ENCODE measurements around the gene FGF21. TPM values are rescaled to one million over a fixed set of nuclear protein-coding genes. Genes with fewer than 3 reads are reported as not detected.

Gene FGF21
- polyA plus RNA-seq, 2 of the 4 experiments (the other 2 are of a cell fraction): 0.06 TPM; not detected in 1

DNA sequence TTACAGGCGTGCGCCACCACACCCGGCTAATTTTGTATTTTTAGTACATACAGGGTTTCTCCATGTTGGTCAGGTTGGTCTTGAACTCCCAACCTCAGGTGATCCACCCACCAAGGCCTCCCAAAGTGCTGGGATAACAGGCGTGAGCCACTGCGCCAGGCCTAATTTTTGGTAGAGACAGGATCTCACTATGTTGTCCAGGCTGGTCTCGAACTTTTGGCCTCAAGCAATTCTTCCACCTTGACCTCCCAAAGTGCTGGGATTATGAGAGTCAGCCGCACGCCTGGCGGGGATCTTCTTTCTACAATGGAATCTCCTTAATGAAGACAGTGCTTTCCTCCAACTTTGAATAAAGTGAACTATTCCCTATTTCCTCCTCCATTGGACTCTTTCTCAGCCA, 20.7 kb upstream of the FGF21 start:
- peak overlapping the region; percentile 77 to 81; a peak in 3 of 6 replicates for H3K27ac ChIP-seq
- peak overlapping the region; percentile 49 for H3K4me3 ChIP-seq
- no peak for DNase-seq (ENCODE audit: low read depth in 1 of 2, low spot score in 1 of 2)
- ChIA-PET POLR2A (interaction anchor here (2.4 kb wide), 1 partner anchor 14 kb away, joined by 5 read pairs; no protein-coding TSS in a partner anchor), CTCF (interaction anchor here (0.6 to 5.4 kb wide), 11 partner anchors 8 to 238 kb away, joined by 3 to 69 read pairs (median 4); partner anchors contain the start of genes CA11, HSD17B14 and IZUMO1)
- ATAC-seq: no peak
- no peak for FAIRE-seq
- H3K4me1 ChIP-seq: peaks cover 11% of the 10 kb centered on the region
- TF ChIP-seq, protein P1, sequence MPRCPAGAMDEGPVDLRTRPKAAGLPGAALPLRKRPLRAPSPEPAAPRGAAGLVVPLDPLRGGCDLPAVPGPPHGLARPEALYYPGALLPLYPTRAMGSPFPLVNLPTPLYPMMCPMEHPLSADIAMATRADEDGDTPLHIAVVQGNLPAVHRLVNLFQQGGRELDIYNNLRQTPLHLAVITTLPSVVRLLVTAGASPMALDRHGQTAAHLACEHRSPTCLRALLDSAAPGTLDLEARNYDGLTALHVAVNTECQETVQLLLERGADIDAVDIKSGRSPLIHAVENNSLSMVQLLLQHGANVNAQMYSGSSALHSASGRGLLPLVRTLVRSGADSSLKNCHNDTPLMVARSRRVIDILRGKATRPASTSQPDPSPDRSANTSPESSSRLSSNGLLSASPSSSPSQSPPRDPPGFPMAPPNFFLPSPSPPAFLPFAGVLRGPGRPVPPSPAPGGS (IDR thresholded peaks at IDR 0.05): no peak
- TF ChIP-seq HOXA7 (CRISPR knock-in tag; IDR thresholded peaks at IDR 0.05) (no peak), PHF8 (IDR thresholded peaks at IDR 0.05; ENCODE audit: borderline replicate concordance, low read depth) (no peak), HEYL (CRISPR knock-in tag; IDR thresholded peaks at IDR 0.05) (no peak), CBX2 (IDR thresholded peaks at IDR 0.05; ENCODE audit: borderline replicate concordance, low read depth) (no peak), HOXB5 (CRISPR knock-in tag; IDR thresholded peaks at IDR 0.05) (no peak), TFCP2L1 (CRISPR knock-in tag; IDR thresholded peaks at IDR 0.05) (no peak), HDAC2 (IDR thresholded peaks at IDR 0.05) (no peak), JUNB (IDR thresholded peaks at IDR 0.05) (no peak)
- TF ChIP-seq, protein P2, sequence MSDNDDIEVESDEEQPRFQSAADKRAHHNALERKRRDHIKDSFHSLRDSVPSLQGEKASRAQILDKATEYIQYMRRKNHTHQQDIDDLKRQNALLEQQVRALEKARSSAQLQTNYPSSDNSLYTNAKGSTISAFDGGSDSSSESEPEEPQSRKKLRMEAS (IDR thresholded peaks at IDR 0.05): no peak
- TF ChIP-seq, protein P3, sequence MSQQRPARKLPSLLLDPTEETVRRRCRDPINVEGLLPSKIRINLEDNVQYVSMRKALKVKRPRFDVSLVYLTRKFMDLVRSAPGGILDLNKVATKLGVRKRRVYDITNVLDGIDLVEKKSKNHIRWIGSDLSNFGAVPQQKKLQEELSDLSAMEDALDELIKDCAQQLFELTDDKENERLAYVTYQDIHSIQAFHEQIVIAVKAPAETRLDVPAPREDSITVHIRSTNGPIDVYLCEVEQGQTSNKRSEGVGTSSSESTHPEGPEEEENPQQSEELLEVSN (IDR thresholded peaks at IDR 0.05; ENCODE audit: borderline replicate concordance, low read depth): no peak
- H3K9me3 ChIP-seq: no peaks in the 10 kb centered on the region
- WGBS (ENCODE audit: missing lambda C conversion rate): 91% methylated on average over 9 of the region's 9 CpGs
- peak overlapping the region; percentile 72 for H3K4me2 ChIP-seq

DNA sequence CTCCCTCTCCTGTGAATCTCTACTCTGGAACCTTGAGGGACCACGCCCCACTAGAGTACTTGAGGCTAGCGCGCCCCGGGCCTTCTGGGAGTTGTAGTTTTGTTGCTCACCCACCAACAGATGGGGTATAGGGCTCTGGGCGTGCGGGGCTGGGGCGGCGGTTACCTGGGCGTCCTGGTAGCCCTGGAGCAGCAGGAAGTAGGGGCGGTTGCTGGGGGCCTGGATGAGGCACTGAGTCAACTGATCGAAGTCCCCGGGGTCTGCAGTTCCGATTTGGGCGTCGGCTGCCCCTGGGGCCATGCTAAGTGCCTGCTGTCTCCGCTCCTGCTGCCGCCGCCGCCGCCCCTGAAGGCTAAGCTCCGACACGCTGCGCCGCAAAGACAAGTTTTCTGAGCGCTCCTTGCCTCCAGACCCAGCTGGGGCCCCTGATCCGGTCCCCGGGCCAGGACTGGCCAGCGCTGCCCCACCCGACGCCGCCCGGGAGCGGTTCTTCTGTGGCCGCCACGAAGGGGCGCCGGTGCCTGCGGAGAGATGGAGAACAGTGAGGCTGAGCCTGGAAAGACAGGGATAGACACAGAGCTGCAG, 20.2 kb upstream of the FGF21 start:
- ChIA-PET POLR2A (interaction anchor here (0.6 to 2.4 kb wide), 2 partner anchors 14 to 60 kb away, joined by 3 to 5 read pairs; no protein-coding TSS in a partner anchor), CTCF (interaction anchor here (0.6 to 5.4 kb wide), 11 partner anchors 8 to 238 kb away, joined by 3 to 69 read pairs (median 4); partner anchors contain the start of genes HSD17B14 and IZUMO1)
- peak; percentile 85 to 95 for DNase-seq (ENCODE audit: low read depth in 1 of 2, low spot score in 1 of 2)
- TF ChIP-seq, protein P4, sequence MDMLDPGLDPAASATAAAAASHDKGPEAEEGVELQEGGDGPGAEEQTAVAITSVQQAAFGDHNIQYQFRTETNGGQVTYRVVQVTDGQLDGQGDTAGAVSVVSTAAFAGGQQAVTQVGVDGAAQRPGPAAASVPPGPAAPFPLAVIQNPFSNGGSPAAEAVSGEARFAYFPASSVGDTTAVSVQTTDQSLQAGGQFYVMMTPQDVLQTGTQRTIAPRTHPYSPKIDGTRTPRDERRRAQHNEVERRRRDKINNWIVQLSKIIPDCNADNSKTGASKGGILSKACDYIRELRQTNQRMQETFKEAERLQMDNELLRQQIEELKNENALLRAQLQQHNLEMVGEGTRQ (IDR thresholded peaks at IDR 0.05): no peak
- TF ChIP-seq HEYL (CRISPR knock-in tag; IDR thresholded peaks at IDR 0.05) (no peak), POLR2A (IDR thresholded peaks at IDR 0.05; ENCODE audit: low read length) (no peak), TFCP2L1 (CRISPR knock-in tag; IDR thresholded peaks at IDR 0.05) (no peak), ZC3H11A (IDR thresholded peaks at IDR 0.05) (no peak), NFE2L2 (conservative IDR thresholded peaks at IDR 0.05; ENCODE audit: low read length) (no peak), RAD21 (conservative IDR thresholded peaks at IDR 0.05 in 1 of 2, IDR thresholded peaks at IDR 0.05 in 1 of 2) (peak; percentile 28 to 35; a peak in 3 of 5 replicates), FOSB (CRISPR knock-in tag; IDR thresholded peaks at IDR 0.05) (no peak), KDM5A (IDR thresholded peaks at IDR 0.05) (no peak), CBX2 (IDR thresholded peaks at IDR 0.05; ENCODE audit: borderline replicate concordance, low read depth) (no peak), NPAS2 (CRISPR knock-in tag; IDR thresholded peaks at IDR 0.05; ENCODE audit: borderline replicate concordance) (no peak), MAFK (IDR thresholded peaks at IDR 0.05; ENCODE audit: partially characterized antibody) (no peak), RFX5 (IDR thresholded peaks at IDR 0.05) (peak; percentile 38; the same call in 1 of the 2 replicates), EHF (CRISPR knock-in tag; IDR thresholded peaks at IDR 0.05) (no peak), KDM1A (IDR thresholded peaks at IDR 0.05; ENCODE audit: low read depth) (no peak), HOXB5 (CRISPR knock-in tag; IDR thresholded peaks at IDR 0.05) (no peak), TP53 (CRISPR knock-in tag; IDR thresholded peaks at IDR 0.05) (no peak), HOXB13 (CRISPR knock-in tag; IDR thresholded peaks at IDR 0.05; ENCODE audit: low read depth) (no peak), MAZ (IDR thresholded peaks at IDR 0.05; ENCODE audit: borderline replicate concordance, low read depth, low read length) (no peak)
- TF ChIP-seq, protein P2 (IDR thresholded peaks at IDR 0.05): peak; percentile 49; the same call in 1 of the 2 replicates
- TF ChIP-seq, protein P5, sequence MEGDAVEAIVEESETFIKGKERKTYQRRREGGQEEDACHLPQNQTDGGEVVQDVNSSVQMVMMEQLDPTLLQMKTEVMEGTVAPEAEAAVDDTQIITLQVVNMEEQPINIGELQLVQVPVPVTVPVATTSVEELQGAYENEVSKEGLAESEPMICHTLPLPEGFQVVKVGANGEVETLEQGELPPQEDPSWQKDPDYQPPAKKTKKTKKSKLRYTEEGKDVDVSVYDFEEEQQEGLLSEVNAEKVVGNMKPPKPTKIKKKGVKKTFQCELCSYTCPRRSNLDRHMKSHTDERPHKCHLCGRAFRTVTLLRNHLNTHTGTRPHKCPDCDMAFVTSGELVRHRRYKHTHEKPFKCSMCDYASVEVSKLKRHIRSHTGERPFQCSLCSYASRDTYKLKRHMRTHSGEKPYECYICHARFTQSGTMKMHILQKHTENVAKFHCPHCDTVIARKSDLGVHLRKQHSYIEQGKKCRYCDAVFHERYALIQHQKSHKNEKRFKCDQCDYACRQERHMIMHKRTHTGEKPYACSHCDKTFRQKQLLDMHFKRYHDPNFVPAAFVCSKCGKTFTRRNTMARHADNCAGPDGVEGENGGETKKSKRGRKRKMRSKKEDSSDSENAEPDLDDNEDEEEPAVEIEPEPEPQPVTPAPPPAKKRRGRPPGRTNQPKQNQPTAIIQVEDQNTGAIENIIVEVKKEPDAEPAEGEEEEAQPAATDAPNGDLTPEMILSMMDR (IDR thresholded peaks at IDR 0.05): peak; percentile 28; the same call in 2 of the 3 replicates
- TF ChIP-seq, protein P6, sequence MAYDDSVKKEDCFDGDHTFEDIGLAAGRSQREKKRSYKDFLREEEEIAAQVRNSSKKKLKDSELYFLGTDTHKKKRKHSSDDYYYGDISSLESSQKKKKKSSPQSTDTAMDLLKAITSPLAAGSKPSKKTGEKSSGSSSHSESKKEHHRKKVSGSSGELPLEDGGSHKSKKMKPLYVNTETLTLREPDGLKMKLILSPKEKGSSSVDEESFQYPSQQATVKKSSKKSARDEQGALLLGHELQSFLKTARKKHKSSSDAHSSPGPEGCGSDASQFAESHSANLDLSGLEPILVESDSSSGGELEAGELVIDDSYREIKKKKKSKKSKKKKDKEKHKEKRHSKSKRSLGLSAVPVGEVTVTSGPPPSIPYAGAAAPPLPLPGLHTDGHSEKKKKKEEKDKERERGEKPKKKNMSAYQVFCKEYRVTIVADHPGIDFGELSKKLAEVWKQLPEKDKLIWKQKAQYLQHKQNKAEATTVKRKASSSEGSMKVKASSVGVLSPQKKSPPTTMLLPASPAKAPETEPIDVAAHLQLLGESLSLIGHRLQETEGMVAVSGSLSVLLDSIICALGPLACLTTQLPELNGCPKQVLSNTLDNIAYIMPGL (CRISPR knock-in tag; IDR thresholded peaks at IDR 0.05; ENCODE audit: borderline replicate concordance): no peak
- TF ChIP-seq, protein P7, sequence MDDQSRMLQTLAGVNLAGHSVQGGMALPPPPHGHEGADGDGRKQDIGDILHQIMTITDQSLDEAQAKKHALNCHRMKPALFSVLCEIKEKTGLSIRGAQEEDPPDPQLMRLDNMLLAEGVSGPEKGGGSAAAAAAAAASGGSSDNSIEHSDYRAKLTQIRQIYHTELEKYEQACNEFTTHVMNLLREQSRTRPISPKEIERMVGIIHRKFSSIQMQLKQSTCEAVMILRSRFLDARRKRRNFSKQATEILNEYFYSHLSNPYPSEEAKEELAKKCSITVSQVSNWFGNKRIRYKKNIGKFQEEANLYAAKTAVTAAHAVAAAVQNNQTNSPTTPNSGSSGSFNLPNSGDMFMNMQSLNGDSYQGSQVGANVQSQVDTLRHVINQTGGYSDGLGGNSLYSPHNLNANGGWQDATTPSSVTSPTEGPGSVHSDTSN (IDR thresholded peaks at IDR 0.05): no peak

More for the DNA sequence above, 20.2 kb upstream of the FGF21 start:
- Histone ChIP-seq H3K27ac (peak overlapping the region; percentile 77 to 81), H3K4me2 (peak overlapping the region; percentile 72), H3K9me3 (no peaks in the 10 kb centered on the region), H3K4me3 (peak overlapping the region; percentile 49), H3K4me1 (peaks cover 16% of the 10 kb centered on the region)
- 25% methylated on average over 32 of the region's 38 CpGs for WGBS (ENCODE audit: missing lambda C conversion rate)
- FAIRE-seq (no peak), ATAC-seq (peak; percentile 77 to 87)

All from A549 (cell line).